Ovary (tissue), 3 donors: ENCODE data around the gene ARID1B.

ENCODE experiments used
- POLR2A ChIP-seq: fragments of 450-650 bp; IDR thresholded peaks from one replicate; pipeline ENCODE4 v1.6.1; 2017; ENCODE audit warnings: antibody characterized with exemption, mild to moderate bottlenecking, moderate library complexity
- TF ChIP-seq, protein P1 (sequence below), 3 donors: fragments of 450-650 bp in 2 of 3; fragments of 200-600 bp in 1 of 3; IDR thresholded peaks; one replicate each; pipeline versions ENCODE4 v1.5.1 to v1.8.0; 2016 to 2022; ENCODE audit warnings: antibody characterized with exemption in 3 of 3, mild to moderate bottlenecking in 1 of 3
- donor health status: DM: no; HTN: no; CAD: no.

- TF ChIP-seq, protein P1, sequence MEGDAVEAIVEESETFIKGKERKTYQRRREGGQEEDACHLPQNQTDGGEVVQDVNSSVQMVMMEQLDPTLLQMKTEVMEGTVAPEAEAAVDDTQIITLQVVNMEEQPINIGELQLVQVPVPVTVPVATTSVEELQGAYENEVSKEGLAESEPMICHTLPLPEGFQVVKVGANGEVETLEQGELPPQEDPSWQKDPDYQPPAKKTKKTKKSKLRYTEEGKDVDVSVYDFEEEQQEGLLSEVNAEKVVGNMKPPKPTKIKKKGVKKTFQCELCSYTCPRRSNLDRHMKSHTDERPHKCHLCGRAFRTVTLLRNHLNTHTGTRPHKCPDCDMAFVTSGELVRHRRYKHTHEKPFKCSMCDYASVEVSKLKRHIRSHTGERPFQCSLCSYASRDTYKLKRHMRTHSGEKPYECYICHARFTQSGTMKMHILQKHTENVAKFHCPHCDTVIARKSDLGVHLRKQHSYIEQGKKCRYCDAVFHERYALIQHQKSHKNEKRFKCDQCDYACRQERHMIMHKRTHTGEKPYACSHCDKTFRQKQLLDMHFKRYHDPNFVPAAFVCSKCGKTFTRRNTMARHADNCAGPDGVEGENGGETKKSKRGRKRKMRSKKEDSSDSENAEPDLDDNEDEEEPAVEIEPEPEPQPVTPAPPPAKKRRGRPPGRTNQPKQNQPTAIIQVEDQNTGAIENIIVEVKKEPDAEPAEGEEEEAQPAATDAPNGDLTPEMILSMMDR (IDR thresholded peaks at IDR 0.05), result no peak
- no peak for TF ChIP-seq POLR2A
Measured at GRCh38 chr6:157223021-157223430, 445.8 kb downstream of the ARID1B start.
